Measurements from ENCODE around the gene NR6A1. TPM values are rescaled to one million over a fixed set of nuclear protein-coding genes. Genes with fewer than 3 reads are reported as not detected.

Gene NR6A1
- total RNA-seq, 2 donors from 2014 or later, result 4.8 to 4.9 TPM

- intact Hi-C loops (cut with DNase I), result no loop called here
- Histone ChIP-seq H3K27me3 (no peaks in the 10 kb centered on the region), H3K4me1 (no peaks in the 10 kb centered on the region), H3K27ac (no peak overlapping the region), H3K9me3 (no peaks in the 10 kb centered on the region), H3K4me3 (no peak overlapping the region), H3K36me3 (no peaks in the 10 kb centered on the region), H3K9ac (ENCODE audit: low read depth in 2 of 2, low read length in 2 of 2) (no peak overlapping the region)
- TF ChIP-seq CTCF (IDR thresholded peaks at IDR 0.05), result no peak
- no peak for DNase-seq
These were observed 201.2 kb downstream of the NR6A1 start for GRCh38 chr9:124569942-124570341.

GRCh38 chr9:124567362-124567761, 203.7 kb downstream of the NR6A1 start:
- no peak for TF ChIP-seq CTCF (IDR thresholded peaks at IDR 0.05)
- intact Hi-C loops (cut with DNase I), result no loop called here
- H3K27ac ChIP-seq, result no peak overlapping the region

GRCh38 chr9:124562328-124562727, 208.8 kb downstream of the NR6A1 start:
- Histone ChIP-seq H3K4me3 (no peak overlapping the region), H3K9ac (ENCODE audit: low read depth in 2 of 2, low read length in 2 of 2) (no peak overlapping the region), H3K36me3 (no peaks in the 10 kb centered on the region), H3K27ac (no peak overlapping the region), H3K27me3 (no peaks in the 10 kb centered on the region), H3K9me3 (no peaks in the 10 kb centered on the region), H3K4me1 (no peaks in the 10 kb centered on the region)
- intact Hi-C loops (cut with DNase I), result no loop called here
- TF ChIP-seq CTCF (IDR thresholded peaks at IDR 0.05), result no peak
- DNase-seq, result no peak

More at GRCh38 chr9:124567362-124567761, 203.7 kb downstream of the NR6A1 start:
- Histone ChIP-seq H3K27me3 (no peaks in the 10 kb centered on the region), H3K4me1 (no peaks in the 10 kb centered on the region), H3K9ac (ENCODE audit: low read depth in 2 of 2, low read length in 2 of 2) (no peak overlapping the region), H3K9me3 (no peaks in the 10 kb centered on the region), H3K4me3 (no peak overlapping the region), H3K36me3 (no peaks in the 10 kb centered on the region)
- no peak for DNase-seq

GRCh38 chr9:124559871-124560270, 211.2 kb downstream of the NR6A1 start:
- intact Hi-C loops (cut with DNase I), result no loop called here

GRCh38 chr9:124558777-124559470, 212.2 kb downstream of the NR6A1 start:
- no peaks in the 10 kb centered on the region for H3K9me3 ChIP-seq
- no peak overlapping the region for H3K9ac ChIP-seq (ENCODE audit: low read depth in 2 of 2, low read length in 2 of 2)
- no peak for DNase-seq
- intact Hi-C loops (cut with DNase I), result no loop called here
- no peaks in the 10 kb centered on the region for H3K27me3 ChIP-seq
- no peak overlapping the region for H3K4me3 ChIP-seq
- no peaks in the 10 kb centered on the region for H3K36me3 ChIP-seq
- no peaks in the 10 kb centered on the region for H3K4me1 ChIP-seq
- no peak overlapping the region for H3K27ac ChIP-seq
- TF ChIP-seq CTCF (IDR thresholded peaks at IDR 0.05), result no peak

More at GRCh38 chr9:124559871-124560270, 211.2 kb downstream of the NR6A1 start:
- peak; percentile 24 for DNase-seq
- Histone ChIP-seq H3K27ac (no peak overlapping the region), H3K36me3 (no peaks in the 10 kb centered on the region), H3K9ac (ENCODE audit: low read depth in 2 of 2, low read length in 2 of 2) (no peak overlapping the region), H3K27me3 (no peaks in the 10 kb centered on the region), H3K9me3 (no peaks in the 10 kb centered on the region), H3K4me1 (no peaks in the 10 kb centered on the region), H3K4me3 (no peak overlapping the region)
- TF ChIP-seq CTCF (IDR thresholded peaks at IDR 0.05), result no peak

Data from colonic mucosa (tissue), 4 donors.